ENCODE data around the gene RASL10A.

RASL10A gene

DNA sequence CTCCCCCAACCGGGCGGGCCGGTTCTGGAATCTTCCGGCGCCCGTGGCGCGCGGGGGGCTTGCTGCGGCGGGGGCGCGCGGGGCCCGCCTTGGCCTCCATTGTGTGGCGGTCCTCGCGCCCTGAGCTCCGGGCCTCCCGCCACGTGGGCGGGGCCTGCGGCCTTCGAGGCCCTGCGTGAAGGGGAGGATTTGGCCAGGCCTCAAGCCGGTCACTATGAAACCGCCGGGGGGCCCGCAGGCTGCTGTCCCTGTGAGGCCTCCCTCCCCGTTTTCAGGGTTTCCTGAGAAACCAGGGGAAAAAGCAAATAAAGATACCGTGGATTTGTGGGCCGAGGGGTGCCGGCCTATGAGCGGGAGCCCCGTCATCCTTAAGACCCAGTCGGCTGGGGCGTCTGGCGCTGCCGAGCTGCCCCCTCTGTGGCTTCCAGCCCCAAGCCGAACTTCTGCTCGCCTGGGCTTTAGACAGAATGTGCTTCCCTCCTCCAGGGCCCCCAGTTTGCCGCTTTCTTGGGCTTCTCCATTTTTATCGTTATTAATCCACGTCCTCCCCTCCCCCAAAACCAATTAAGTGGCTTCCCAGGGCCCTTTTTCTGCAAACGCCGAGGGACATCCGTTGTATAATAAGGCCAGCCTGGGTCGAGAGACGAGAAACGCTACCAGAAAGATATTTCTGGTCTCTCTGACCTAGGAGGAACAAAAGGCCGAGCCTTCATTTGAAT is 46.8 kb downstream of the RASL10A start:
- DNase-seq (ENCODE audit: low spot score) = peak; percentile 76

DNA sequence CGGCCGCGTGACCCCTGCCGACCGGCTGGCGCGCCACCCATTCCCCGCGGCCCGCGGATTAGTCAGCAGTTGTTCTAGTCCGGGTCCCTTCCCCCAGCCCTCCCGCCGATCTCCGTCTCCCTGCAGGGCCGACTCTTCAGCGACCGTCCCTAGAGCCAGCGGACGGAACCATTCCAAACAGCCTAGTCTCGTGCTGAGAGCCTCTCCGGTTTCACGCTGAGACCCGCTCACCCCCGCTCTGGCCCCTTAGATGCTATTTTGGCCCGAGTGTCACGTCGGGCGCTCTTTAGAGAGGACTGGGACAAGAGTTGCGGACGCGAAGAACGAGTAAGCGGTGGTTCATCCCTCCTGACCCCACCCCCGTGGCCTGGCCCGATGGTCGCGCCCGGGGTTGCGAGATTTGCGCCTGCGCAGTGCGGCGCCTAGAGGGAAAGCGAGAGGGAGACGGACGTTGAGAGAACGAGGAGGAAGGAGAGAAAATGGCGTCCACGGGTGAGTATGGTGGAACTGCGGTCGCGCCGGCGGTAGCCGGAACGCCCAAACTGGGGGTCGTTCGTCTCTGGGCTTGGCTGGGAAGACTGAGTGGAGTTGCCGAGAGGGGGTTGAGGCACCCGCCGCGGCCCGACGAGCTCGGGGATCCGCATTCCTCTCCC is 47.5 kb downstream of the RASL10A start, which contains the start of the genes EWSR1 and RHBDD3:
Gene EWSR1, plus strand, starts transcription at position 411 of the 653 bp plus-strand sequence. Its CDS starts 69 bp downstream, at position 480.
Gene RHBDD3, minus strand, starts transcription at position 124 of the 653 bp plus-strand sequence. CDS start 2,355 bp downstream, outside the sequence.
- peak; percentile 95 for DNase-seq (ENCODE audit: low spot score)

DNA sequence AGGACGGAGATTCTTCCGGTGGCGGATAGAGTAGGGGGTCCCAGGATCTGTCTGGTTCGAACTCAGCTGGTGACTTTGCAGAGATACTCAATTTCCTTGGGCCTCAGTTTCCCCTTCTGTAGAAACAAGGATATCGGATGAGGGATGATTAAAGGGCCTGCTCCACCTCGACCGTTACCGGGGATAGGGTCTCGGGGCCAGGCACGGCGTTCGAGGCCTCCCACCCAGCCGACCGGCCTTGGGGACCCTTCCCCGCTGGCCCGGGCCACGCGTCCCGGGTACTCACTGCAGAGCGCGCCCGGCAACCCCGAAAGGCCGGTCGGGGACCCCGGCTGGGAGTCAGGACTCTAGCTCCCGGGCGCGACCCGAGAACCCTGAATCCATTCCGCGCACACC is 48.0 kb downstream of the RASL10A start:
- no peak for DNase-seq (ENCODE audit: low spot score)

DNA sequence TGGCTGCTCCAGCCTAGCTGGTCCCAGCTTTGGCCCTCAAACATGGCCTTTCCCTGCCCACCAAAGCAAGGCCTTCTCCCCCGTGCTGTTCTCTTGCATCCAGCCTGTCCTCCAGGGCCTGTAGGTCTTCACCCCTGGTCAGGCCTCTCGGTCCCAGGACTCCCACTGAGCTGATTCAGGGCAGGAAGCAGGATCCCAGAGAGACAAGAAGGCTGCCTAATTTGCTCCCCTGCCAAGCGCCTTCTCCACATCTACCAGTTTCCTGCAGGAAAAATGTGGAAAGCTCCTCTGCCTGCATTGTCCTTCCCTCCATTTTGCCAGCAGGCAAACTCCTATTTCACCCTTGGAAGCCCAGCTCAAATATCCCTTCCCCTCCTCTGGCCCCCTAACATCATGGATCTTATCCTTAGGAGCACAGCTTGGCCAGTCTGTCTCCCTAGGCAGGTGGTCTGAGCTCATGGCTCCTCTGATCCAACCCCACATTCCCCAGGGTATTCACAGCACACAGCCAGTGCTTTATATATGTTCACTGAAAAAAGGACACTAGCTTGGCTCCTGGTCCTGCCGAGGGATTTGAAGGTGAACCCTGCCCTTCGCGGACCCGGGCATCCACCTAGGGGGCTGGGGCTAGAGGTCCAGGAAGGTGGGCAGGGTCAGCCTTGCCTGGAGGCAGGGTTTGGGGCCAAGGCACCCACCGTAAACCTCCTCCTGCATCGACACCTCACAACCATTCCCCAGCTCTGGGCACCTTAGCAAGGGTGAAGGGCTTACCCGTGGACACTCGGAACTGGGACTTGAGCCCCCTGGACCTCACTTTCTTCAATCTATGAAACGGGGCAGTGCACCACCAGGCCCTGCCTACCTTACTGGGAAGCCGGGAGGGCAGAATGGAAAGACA is 48.7 kb downstream of the RASL10A start:
- DNase-seq (ENCODE audit: low spot score) = no peak

DNA sequence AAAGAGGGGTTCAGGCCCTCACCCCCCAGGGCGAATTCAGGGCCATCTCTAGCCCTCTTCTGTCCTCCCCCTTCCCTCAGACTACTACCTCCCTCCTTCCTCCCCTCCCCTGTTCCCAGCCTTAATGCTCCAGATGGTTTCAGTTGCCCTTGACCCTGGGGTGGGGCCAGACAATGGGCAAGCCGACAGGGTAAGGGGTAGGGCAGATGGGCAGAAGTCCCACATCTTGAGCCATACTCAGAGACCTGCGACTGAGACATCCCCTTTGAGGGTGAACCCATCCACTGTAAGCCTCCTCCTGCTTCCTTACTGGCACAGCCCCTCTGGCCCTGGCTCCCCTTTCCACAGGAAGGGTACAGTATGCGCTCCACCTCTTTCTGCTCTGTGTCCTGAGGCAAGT is 49.6 kb downstream of the RASL10A start:
- DNase-seq (ENCODE audit: low spot score) = no peak

DNA sequence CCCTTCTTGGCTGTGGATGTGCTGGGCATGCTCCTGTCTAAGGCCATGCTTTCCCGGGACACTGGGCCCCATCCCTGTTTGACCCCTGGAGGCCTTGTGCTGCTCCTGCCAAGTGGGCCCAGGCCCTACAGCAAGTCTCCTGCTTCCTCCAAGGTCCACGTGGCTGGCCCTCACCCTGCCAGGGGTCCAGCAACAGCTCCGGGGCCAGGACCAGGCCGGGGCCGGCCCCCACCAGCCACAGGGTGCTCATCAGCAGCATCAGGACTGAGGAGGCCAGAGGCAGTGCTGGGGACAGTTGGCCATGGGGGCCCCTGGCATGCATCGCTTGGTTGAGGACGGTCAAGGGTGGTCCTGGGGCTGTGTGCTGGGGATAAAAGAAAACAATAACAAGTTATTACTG is 50.2 kb downstream of the RASL10A start:
- no peak for DNase-seq (ENCODE audit: low spot score)

DNA sequence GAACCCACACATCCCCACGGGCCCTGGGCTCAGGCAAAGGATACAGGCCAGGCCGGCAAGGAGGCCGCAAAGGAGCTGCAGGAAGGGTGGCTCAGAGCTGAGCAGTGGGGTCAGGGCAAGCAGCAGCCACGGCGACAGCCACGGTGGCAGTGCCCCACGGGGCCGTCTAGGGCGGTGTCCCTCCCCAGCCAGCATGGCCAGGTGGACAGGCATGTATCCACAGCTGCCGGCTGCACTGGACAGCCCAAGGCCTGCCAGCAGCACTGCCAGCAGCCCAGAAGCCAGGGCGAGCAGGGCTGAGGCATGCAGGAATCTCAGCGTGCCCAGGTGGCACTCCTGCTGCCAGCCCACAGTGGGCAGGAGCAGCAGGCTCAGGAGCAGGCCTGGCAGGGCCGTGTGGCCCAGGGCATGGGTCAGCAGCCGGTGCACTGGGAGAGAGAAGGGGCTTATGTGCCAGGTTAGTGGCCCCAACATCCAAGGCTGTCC is 51.7 kb downstream of the RASL10A start:
- no peak for DNase-seq (ENCODE audit: low spot score)

All from putamen (tissue), 1 donor.